ENCODE results near the gene ADAMTS7. TPM values are rescaled to one million over a fixed set of nuclear protein-coding genes. Genes with fewer than 3 reads are reported as not detected.
"Not testable (repeated sequence)": the region's sequence is repeated elsewhere in the genome, so short reads cannot be mapped to it uniquely, and the experiment has no call there.

ADAMTS7 gene
- total and polyA plus RNA-seq, 2 donors = 0.47 to 0.94 TPM

GRCh38 chr15:78747877-78748276 is 63.4 kb downstream of the ADAMTS7 start:
- H3K36me3 ChIP-seq (ENCODE audit: control insufficient read depth in 2 of 2, insufficient read depth in 2 of 2, low read length in 1 of 2); H3K27me3 ChIP-seq (ENCODE audit: control insufficient read depth in 2 of 2, insufficient read depth in 1 of 2, low read length in 1 of 2); H3K27ac ChIP-seq (ENCODE audit: low read depth in 1 of 2, low read length in 1 of 2); DNase-seq (ENCODE audit: low read depth in 6 of 9, low spot score in 9 of 9); H3K4me1 ChIP-seq (ENCODE audit: control insufficient read depth in 2 of 2, insufficient read depth in 2 of 2, low read length in 2 of 2); H3K9me3 ChIP-seq (ENCODE audit: control insufficient read depth in 2 of 2, insufficient read depth in 1 of 2, low read length in 1 of 2); H3K4me3 ChIP-seq (ENCODE audit: low read length in 2 of 2): not testable (repeated sequence)
- WGBS = 92% methylated on average over 7 of the region's 7 CpGs

GRCh38 chr15:78741674-78742073 is 69.6 kb downstream of the ADAMTS7 start:
- H3K4me3 ChIP-seq (ENCODE audit: low read length in 2 of 2); H3K27me3 ChIP-seq (ENCODE audit: control insufficient read depth in 2 of 2, insufficient read depth in 1 of 2, low read length in 1 of 2); H3K36me3 ChIP-seq (ENCODE audit: control insufficient read depth in 2 of 2, insufficient read depth in 2 of 2, low read length in 1 of 2); DNase-seq (ENCODE audit: low read depth in 6 of 9, low spot score in 9 of 9); H3K4me1 ChIP-seq (ENCODE audit: control insufficient read depth in 2 of 2, insufficient read depth in 2 of 2, low read length in 2 of 2); H3K9me3 ChIP-seq (ENCODE audit: control insufficient read depth in 2 of 2, insufficient read depth in 1 of 2, low read length in 1 of 2); H3K27ac ChIP-seq (ENCODE audit: low read depth in 1 of 2, low read length in 1 of 2): not testable (repeated sequence)
- WGBS = 73% methylated on average over 4 of the region's 4 CpGs

GRCh38 chr15:78740904-78741274 is 70.4 kb downstream of the ADAMTS7 start:
- Histone ChIP-seq H3K4me1 (ENCODE audit: control insufficient read depth in 2 of 2, insufficient read depth in 2 of 2, low read length in 2 of 2) (peaks cover 0 to 3% of the 10 kb centered on the region in 2 donors), H3K27ac (ENCODE audit: low read depth in 1 of 2, low read length in 1 of 2) (no peak overlapping the region), H3K36me3 (ENCODE audit: control insufficient read depth in 2 of 2, insufficient read depth in 2 of 2, low read length in 1 of 2) (no peaks in the 10 kb centered on the region), H3K9me3 (ENCODE audit: control insufficient read depth in 2 of 2, insufficient read depth in 1 of 2, low read length in 1 of 2) (no peaks in the 10 kb centered on the region), H3K4me3 (ENCODE audit: low read length in 2 of 2) (no peak overlapping the region), H3K27me3 (ENCODE audit: control insufficient read depth in 2 of 2, insufficient read depth in 1 of 2, low read length in 1 of 2) (no peaks in the 10 kb centered on the region)
- WGBS = 87% methylated on average over 7 of the region's 7 CpGs
- DNase-seq (ENCODE audit: low read depth in 6 of 9, low spot score in 9 of 9) = no peak

GRCh38 chr15:78739996-78740903 is 71.0 kb downstream of the ADAMTS7 start:
- H3K36me3 ChIP-seq (ENCODE audit: control insufficient read depth in 2 of 2, insufficient read depth in 2 of 2, low read length in 1 of 2) = no peaks in the 10 kb centered on the region
- no peaks in the 10 kb centered on the region for H3K9me3 ChIP-seq (ENCODE audit: control insufficient read depth in 2 of 2, insufficient read depth in 1 of 2, low read length in 1 of 2)
- H3K4me1 ChIP-seq (ENCODE audit: control insufficient read depth in 2 of 2, insufficient read depth in 2 of 2, low read length in 2 of 2) = peaks cover 0 to 3% of the 10 kb centered on the region in 2 donors
- H3K27ac ChIP-seq (ENCODE audit: low read depth in 1 of 2, low read length in 1 of 2) = no peak overlapping the region
- no peaks in the 10 kb centered on the region for H3K27me3 ChIP-seq (ENCODE audit: control insufficient read depth in 2 of 2, insufficient read depth in 1 of 2, low read length in 1 of 2)
- peak in 6 of 9 donors; percentile 38 to 73 (median 58) for DNase-seq (ENCODE audit: low read depth in 6 of 9, low spot score in 9 of 9)
- no peak overlapping the region for H3K4me3 ChIP-seq (ENCODE audit: low read length in 2 of 2)
- 56% methylated on average over 23 of the region's 23 CpGs for WGBS

GRCh38 chr15:78739206-78739605 is 72.1 kb downstream of the ADAMTS7 start:
- Histone ChIP-seq H3K27me3 (ENCODE audit: control insufficient read depth in 2 of 2, insufficient read depth in 1 of 2, low read length in 1 of 2) (peaks cover 0 to 7% of the 10 kb centered on the region in 2 donors), H3K4me1 (ENCODE audit: control insufficient read depth in 2 of 2, insufficient read depth in 2 of 2, low read length in 2 of 2) (peaks cover 0 to 3% of the 10 kb centered on the region in 2 donors), H3K27ac (ENCODE audit: low read depth in 1 of 2, low read length in 1 of 2) (no peak overlapping the region), H3K4me3 (ENCODE audit: low read length in 2 of 2) (no peak overlapping the region), H3K9me3 (ENCODE audit: control insufficient read depth in 2 of 2, insufficient read depth in 1 of 2, low read length in 1 of 2) (no peaks in the 10 kb centered on the region), H3K36me3 (ENCODE audit: control insufficient read depth in 2 of 2, insufficient read depth in 2 of 2, low read length in 1 of 2) (no peaks in the 10 kb centered on the region)
- WGBS = 93% methylated on average over 9 of the region's 9 CpGs
- no peak for DNase-seq (ENCODE audit: low read depth in 6 of 9, low spot score in 9 of 9)

- not testable (repeated sequence) for H3K4me3 ChIP-seq (ENCODE audit: low read length in 2 of 2); H3K4me1 ChIP-seq (ENCODE audit: control insufficient read depth in 2 of 2, insufficient read depth in 2 of 2, low read length in 2 of 2); H3K27ac ChIP-seq (ENCODE audit: low read depth in 1 of 2, low read length in 1 of 2); H3K9me3 ChIP-seq (ENCODE audit: control insufficient read depth in 2 of 2, insufficient read depth in 1 of 2, low read length in 1 of 2); H3K27me3 ChIP-seq (ENCODE audit: control insufficient read depth in 2 of 2, insufficient read depth in 1 of 2, low read length in 1 of 2); H3K36me3 ChIP-seq (ENCODE audit: control insufficient read depth in 2 of 2, insufficient read depth in 2 of 2, low read length in 1 of 2)
- WGBS = 70% methylated on average over 11 of the region's 11 CpGs
- peak in 2 of 9 donors; percentile 42 to 43 for DNase-seq (ENCODE audit: low read depth in 6 of 9, low spot score in 9 of 9)
These were observed 73.2 kb downstream of the ADAMTS7 start for GRCh38 chr15:78737931-78738558.

- 85% methylated on average over 9 of the region's 9 CpGs for WGBS
- H3K27me3 ChIP-seq (ENCODE audit: control insufficient read depth in 2 of 2, insufficient read depth in 1 of 2, low read length in 1 of 2) = peaks cover 0 to 7% of the 10 kb centered on the region in 2 donors
- H3K36me3 ChIP-seq (ENCODE audit: control insufficient read depth in 2 of 2, insufficient read depth in 2 of 2, low read length in 1 of 2) = no peaks in the 10 kb centered on the region
- DNase-seq (ENCODE audit: low read depth in 6 of 9, low spot score in 9 of 9) = no peak
- no peaks in the 10 kb centered on the region for H3K9me3 ChIP-seq (ENCODE audit: control insufficient read depth in 2 of 2, insufficient read depth in 1 of 2, low read length in 1 of 2)
- H3K27ac ChIP-seq (ENCODE audit: low read depth in 1 of 2, low read length in 1 of 2) = no peak overlapping the region
- H3K4me1 ChIP-seq (ENCODE audit: control insufficient read depth in 2 of 2, insufficient read depth in 2 of 2, low read length in 2 of 2) = peaks cover 0 to 3% of the 10 kb centered on the region in 2 donors
- no peak overlapping the region for H3K4me3 ChIP-seq (ENCODE audit: low read length in 2 of 2)
These were observed 74.0 kb downstream of the ADAMTS7 start for GRCh38 chr15:78737187-78737820.

GRCh38 chr15:78736286-78736685 is 75.0 kb downstream of the ADAMTS7 start:
- WGBS = 90% methylated on average over 4 of the region's 4 CpGs
- not testable (repeated sequence) for DNase-seq (ENCODE audit: low read depth in 6 of 9, low spot score in 9 of 9)

More at GRCh38 chr15:78736286-78736685, 75.0 kb downstream of the ADAMTS7 start:
- not testable (repeated sequence) for H3K9me3 ChIP-seq (ENCODE audit: control insufficient read depth in 2 of 2, insufficient read depth in 1 of 2, low read length in 1 of 2); H3K4me1 ChIP-seq (ENCODE audit: control insufficient read depth in 2 of 2, insufficient read depth in 2 of 2, low read length in 2 of 2); H3K27ac ChIP-seq (ENCODE audit: low read depth in 1 of 2, low read length in 1 of 2); H3K27me3 ChIP-seq (ENCODE audit: control insufficient read depth in 2 of 2, insufficient read depth in 1 of 2, low read length in 1 of 2); H3K4me3 ChIP-seq (ENCODE audit: low read length in 2 of 2); H3K36me3 ChIP-seq (ENCODE audit: control insufficient read depth in 2 of 2, insufficient read depth in 2 of 2, low read length in 1 of 2)

Data from thymus (tissue), 11 donors.